HG03196 (cell line): Measurements from ENCODE around the gene ZNF732.
"Not testable (repeated sequence)": the region's sequence is repeated elsewhere in the genome, so short reads cannot be mapped to it uniquely, and the experiment has no call there.

Experiments used
- ATAC-seq: cut with Tn5 transposase; IDR thresholded peaks from one replicate; pipeline ENCODE4 v1.9.1; 2021; ENCODE audit not compliant: unreplicated experiment

ZNF732 gene

DNA sequence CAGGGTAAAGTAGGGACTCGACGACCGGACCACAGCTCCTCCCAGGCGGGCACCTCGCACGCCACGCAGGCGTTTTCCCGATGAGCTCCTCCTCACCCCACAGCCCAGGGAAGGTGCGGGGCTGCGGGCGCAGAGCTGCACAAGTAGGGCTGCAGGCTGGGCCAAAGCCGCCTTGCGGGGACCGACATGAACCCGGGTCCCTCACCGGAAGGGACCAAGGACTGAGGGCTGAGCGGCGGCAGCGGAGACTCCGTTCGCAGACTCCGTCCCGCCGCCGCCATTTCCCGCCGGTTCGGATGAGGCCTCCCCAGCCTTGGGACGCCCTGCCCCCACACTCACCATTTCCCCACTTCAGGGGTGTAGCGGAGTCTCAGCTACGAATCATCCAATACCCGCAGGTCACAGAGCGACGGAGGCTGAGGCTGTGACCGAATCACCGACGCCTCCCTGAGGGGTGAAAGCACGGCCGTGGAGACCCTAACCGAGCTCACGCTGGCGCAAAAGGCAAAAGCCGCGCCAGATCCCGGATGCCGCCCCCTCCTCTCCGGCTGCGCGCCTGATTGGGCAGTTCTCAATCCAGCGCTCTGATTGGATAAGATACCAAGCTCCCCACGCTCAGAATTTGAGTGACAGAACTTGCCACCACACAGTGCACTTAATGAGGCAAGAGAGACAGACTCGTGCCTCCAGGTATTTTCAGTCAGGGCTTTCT is at the start of gene ZNF732:
ZNF732 (minus strand) TSS at position 506 of the 712 bp plus-strand sequence; CDS start at position 342, 164 bp downstream.
- ATAC-seq = no peak

DNA sequence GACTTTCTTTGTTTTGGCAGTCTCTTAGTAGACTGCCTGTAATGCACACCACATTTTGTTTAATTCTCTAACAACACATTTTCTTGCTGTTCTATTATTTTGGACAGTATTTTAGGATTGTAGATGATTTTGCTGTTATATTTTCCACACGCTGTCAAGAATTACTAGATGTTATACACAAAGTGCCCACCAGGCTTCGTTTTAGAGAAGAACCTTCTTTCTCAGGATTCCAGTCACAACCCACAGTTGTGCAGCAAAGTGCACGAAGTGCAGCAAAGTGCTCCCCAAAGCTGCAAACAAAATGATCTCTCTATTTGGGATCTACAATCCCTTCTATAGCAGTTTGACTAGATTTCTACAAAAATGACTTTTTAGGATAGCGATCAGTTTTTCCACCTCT is 34.7 kb upstream of the ZNF732 start:
- no peak for ATAC-seq

GRCh38 chr4:338759-339097 is 33.5 kb upstream of the ZNF732 start:
- ATAC-seq = no peak

DNA sequence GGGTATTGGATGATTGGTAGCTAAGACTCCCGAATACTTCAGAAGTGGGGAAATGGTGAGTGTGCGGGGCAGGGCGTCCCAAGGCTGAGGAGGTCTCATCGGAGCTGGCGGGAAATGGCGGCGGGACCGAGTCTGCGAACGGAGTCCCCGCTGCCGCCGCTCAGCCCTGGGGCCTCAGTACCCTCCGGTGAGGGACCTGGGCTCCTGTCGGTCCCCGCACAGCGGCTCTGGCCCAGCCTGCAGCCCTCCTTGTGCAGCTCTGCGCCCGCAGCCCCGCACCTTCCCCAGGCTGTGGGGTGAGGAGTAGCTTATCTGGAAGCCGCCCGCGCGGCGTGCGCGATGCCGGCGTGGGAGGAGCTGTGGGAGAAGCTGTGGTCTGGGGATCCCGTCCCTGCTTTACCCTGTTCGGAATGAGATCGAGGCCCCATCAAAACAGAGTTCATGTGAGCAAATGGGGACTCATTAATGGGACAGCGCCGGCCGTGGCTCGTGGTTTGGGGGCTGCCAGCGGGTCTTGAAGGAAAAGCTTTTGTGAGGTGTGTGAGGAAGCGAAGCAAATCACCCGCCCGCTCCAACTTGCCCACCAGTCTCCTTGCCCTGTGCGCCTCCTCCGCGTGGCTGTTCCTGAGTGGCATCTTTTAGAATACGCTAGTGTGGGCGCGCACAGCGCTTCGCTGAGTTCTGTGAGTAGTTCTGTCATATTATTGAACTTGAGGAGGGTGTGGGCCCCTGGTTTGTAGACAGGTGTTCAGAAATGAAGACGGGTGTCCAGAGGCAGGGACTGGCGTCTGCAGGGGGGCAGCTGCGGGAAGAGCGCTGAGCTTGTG is 32.9 kb upstream of the ZNF732 start:
- ATAC-seq = peak; percentile 31

GRCh38 chr4:337143-337931 is 32.1 kb upstream of the ZNF732 start, which contains the start of gene ZNF141:
Gene ZNF141, plus strand, starts transcription at chr4:337814. Its CDS starts 170 bp downstream, at chr4:337984.
- peak; percentile 95 for ATAC-seq

- ATAC-seq = no peak
These were observed 31.5 kb upstream of the ZNF732 start for GRCh38 chr4:336893-337142.

- peak; percentile 2 for ATAC-seq
These were observed 31.0 kb upstream of the ZNF732 start for GRCh38 chr4:336099-336892.

GRCh38 chr4:335515-335914 is 30.2 kb upstream of the ZNF732 start:
- ATAC-seq = no peak

GRCh38 chr4:328729-329128 is 23.5 kb upstream of the ZNF732 start:
- no peak for ATAC-seq

- no peak for ATAC-seq
These were observed 9.1 kb upstream of the ZNF732 start for GRCh38 chr4:314296-314903.

GRCh38 chr4:309807-310206 is 4.5 kb upstream of the ZNF732 start:
- no peak for ATAC-seq

- peak; percentile 71 for ATAC-seq
These were observed 1.3 kb upstream of the ZNF732 start for GRCh38 chr4:306551-306961.

DNA sequence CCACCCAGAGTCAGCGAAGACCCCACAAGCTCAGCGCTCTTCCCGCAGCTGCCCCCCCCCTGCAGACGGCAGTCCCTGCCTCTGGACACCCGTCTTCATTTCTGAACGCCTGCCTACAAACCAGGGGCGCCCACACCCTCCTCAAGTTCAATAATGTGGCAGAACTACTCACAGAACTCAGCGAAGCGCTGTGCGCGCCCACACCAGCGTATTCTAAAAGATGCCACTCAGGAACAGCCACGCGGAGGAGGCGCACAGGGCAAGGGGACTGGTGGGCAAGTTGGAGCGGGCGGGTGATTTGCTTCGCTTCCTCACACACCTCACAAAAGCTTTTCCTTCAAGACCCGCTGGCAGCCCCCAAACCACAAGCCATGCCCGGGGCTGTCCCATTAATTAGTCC is 758 bp downstream of the ZNF732 start:
- ATAC-seq = not testable (repeated sequence)

DNA sequence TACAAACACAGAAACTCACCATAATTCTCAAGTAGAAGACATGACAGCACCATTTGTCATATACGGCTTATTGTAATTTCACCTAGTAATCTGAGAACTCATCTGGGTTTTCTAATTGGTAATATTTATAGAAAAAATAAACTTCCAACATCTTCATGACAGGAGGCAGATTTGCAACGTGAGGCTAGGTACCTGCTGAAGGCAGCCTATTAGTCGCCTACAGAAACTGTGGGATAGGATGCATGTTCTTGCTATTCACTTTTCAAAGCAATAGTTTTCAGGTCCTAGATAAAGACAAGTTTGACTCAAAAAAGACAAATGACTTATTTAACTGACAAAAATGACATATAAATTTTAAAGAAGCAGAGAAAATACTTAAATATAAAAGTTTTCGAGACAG is 2.9 kb downstream of the ZNF732 start:
- no peak for ATAC-seq

- no peak for ATAC-seq
These were observed 10.5 kb downstream of the ZNF732 start for GRCh38 chr4:294732-295131.

- no peak for ATAC-seq
These were observed 16.4 kb downstream of the ZNF732 start for GRCh38 chr4:288891-289290.

- no peak for ATAC-seq
These were observed 31.8 kb downstream of the ZNF732 start for GRCh38 chr4:273309-274017.

GRCh38 chr4:271492-272103 is 33.7 kb downstream of the ZNF732 start:
- no peak for ATAC-seq

DNA sequence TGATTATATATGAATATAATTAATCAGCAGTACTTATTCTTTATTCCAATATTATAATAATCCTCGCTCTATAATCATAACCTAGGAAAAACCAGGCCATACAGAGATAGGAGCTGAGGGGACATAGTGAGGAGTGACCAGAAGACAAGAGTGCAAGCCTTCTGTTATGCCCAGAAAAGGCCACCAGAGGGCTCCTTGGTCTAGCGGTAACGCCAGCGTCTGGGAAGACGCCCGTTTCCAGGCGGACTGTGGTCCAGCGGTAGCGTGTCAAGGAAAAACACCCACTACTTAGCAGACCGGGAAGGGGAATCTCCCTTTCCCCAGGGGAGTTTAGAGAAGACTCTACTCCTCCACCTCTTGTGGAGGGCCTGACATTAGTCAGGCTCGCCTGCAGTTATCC is 46.0 kb downstream of the ZNF732 start:
- not testable (repeated sequence) for ATAC-seq

DNA sequence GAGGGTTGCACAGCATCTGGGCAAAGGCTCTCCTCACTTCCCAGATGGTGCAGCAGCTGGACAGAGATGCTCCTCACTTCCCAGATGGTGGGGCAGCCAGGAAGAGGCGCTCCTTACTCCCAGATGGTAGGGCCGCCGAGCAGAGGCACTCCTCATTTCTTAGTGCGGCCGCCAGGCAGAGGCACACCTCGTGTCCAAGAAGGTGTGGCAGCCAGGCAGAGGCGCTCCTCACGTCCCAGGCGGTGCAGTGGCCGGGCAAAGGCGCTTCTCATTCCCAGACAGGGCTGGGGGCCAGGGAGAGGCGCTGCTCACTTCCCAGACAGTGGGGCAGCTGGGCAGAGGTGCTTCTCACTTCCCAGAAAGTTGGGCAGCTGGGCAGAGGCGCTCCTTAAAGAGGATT is 48.8 kb downstream of the ZNF732 start:
- ATAC-seq = no peak
